NCI-H2171 (cell line): ENCODE measurements around the gene RASD2.

Experiments used
- DNase-seq: peaks from one replicate; lab custom pipeline; 2025; lab: John Stamatoyannopoulos, UW

RASD2 gene

GRCh38 chr22:35582861-35583670 is 42.4 kb downstream of the RASD2 start:
- DNase-seq: peak; percentile 41

- no peak for DNase-seq
Measured at GRCh38 chr22:35586771-35587170, 46.1 kb downstream of the RASD2 start.

GRCh38 chr22:35587447-35587870 is 46.8 kb downstream of the RASD2 start:
- DNase-seq: no peak

- no peak for DNase-seq
Measured at GRCh38 chr22:35587896-35588295, 47.3 kb downstream of the RASD2 start.

GRCh38 chr22:35589071-35589755 is 48.6 kb downstream of the RASD2 start:
- DNase-seq: no peak

GRCh38 chr22:35589756-35590093 is 49.1 kb downstream of the RASD2 start:
- DNase-seq: no peak

GRCh38 chr22:35590634-35591295 is 50.1 kb downstream of the RASD2 start:
- DNase-seq: no peak

GRCh38 chr22:35591714-35592417 is 51.2 kb downstream of the RASD2 start:
- no peak for DNase-seq

GRCh38 chr22:35592418-35592967 is 51.9 kb downstream of the RASD2 start:
- DNase-seq: no peak

- DNase-seq: no peak
Measured at GRCh38 chr22:35593071-35593890, 52.6 kb downstream of the RASD2 start.

GRCh38 chr22:35593891-35594470 is 53.4 kb downstream of the RASD2 start:
- no peak for DNase-seq

- no peak for DNase-seq
Measured at GRCh38 chr22:35594686-35595085, 54.1 kb downstream of the RASD2 start.

GRCh38 chr22:35596821-35597220 is 56.2 kb downstream of the RASD2 start:
- no peak for DNase-seq

GRCh38 chr22:35597692-35598395 is 57.2 kb downstream of the RASD2 start:
- no peak for DNase-seq

GRCh38 chr22:35598396-35598710 is 57.7 kb downstream of the RASD2 start:
- no peak for DNase-seq

GRCh38 chr22:35599364-35599763 is 58.7 kb downstream of the RASD2 start:
- DNase-seq: no peak

GRCh38 chr22:35600476-35600875 is 59.8 kb downstream of the RASD2 start:
- DNase-seq: no peak

GRCh38 chr22:35601013-35601580 is 60.5 kb downstream of the RASD2 start:
- no peak for DNase-seq

GRCh38 chr22:35601743-35602615 is 61.3 kb downstream of the RASD2 start:
- DNase-seq: no peak
